OCI-LY3 (cell line): ENCODE results near the gene CAPG.
"Not testable (repeated sequence)": the region's sequence is repeated elsewhere in the genome, so short reads cannot be mapped to it uniquely, and the experiment has no call there.

ENCODE experiments used
- H2AFZ ChIP-seq: fragments of 200-600, 300-600 bp; shearing (Covaris generic); 2 replicates; pipeline ENCODE4 v1.6.0; 2014; ENCODE audit warnings: antibody characterized with exemption, low read depth, low read length
- H3K27ac ChIP-seq: fragments of 200-600, 300-600 bp; sonication (generic); 2 replicates; pipeline ENCODE4 v1.5.1; 2014; ENCODE audit warnings: mild to moderate bottlenecking, low read length, moderate library complexity, mixed read lengths
- H3K27me3 ChIP-seq: fragments of 200-600, 300-600 bp; sonication (generic); 2 replicates; pipeline ENCODE4 v1.6.1; 2014; ENCODE audit warnings: low read depth, low read length, mixed read lengths
- H3K36me3 ChIP-seq: fragments of 200-600, 300-600 bp; sonication (generic); replicated peaks from 2 replicates; pipeline ENCODE3; 2014; ENCODE audit warnings: low read depth, low read length, mixed read lengths
- H3K4me1 ChIP-seq: fragments of 300-600, 200-600 bp; sonication (generic); 2 replicates; pipeline ENCODE4 v1.6.1; 2014; ENCODE audit warnings: low read length, mixed read lengths
- H3K4me2 ChIP-seq: fragments of 200-600, 300-600 bp; sonication (generic); 2 replicates; pipeline ENCODE4 v1.6.1; 2014; ENCODE audit warnings: low read length, mixed read lengths
- H3K4me3 ChIP-seq: fragments of 300-600, 200-600 bp; sonication (generic); 2 replicates; pipeline ENCODE4 v1.5.1; 2014; ENCODE audit warnings: antibody characterized with exemption, mild to moderate bottlenecking, low read length, moderate library complexity
- H3K79me2 ChIP-seq: fragments of 300-600, 200-600 bp; shearing (Covaris generic); 2 replicates; pipeline ENCODE4 v1.6.1; 2014; ENCODE audit warnings: mild to moderate bottlenecking, low read length, mixed read lengths
- H3K9ac ChIP-seq: fragments of 300-600, 200-600 bp; shearing (Covaris generic); 2 replicates; pipeline ENCODE4 v1.6.0; 2014; ENCODE audit warnings: mild to moderate bottlenecking, low read length, moderate library complexity
- H3K9me3 ChIP-seq: fragments of 200-600, 300-600 bp; shearing (Covaris generic); 2 replicates; pipeline ENCODE4 v1.6.1; 2014; ENCODE audit warnings: low read length, mixed read lengths; ENCODE audit not compliant: insufficient read depth
- H4K20me1 ChIP-seq: fragments of 200-600, 300-600 bp; sonication (generic); 2 replicates; pipeline ENCODE4 v1.6.1; 2016; ENCODE audit warnings: low read length, mixed read lengths; ENCODE audit not compliant: insufficient read depth
- CTCF ChIP-seq: fragments of 200-600, 300-600 bp; sonication (generic); IDR thresholded peaks from 2 replicates; pipeline ENCODE4 v1.5.1; 2014; ENCODE audit warnings: antibody characterized with exemption, low read length, low read depth
- EZH2phosphoT487 ChIP-seq: fragments of 200-600 bp; shearing (Covaris generic); IDR thresholded peaks from 2 replicates; pipeline ENCODE4 v1.6.1; 2018; ENCODE audit warnings: antibody characterized with exemption, mixed run types, low read depth

Gene CAPG

DNA sequence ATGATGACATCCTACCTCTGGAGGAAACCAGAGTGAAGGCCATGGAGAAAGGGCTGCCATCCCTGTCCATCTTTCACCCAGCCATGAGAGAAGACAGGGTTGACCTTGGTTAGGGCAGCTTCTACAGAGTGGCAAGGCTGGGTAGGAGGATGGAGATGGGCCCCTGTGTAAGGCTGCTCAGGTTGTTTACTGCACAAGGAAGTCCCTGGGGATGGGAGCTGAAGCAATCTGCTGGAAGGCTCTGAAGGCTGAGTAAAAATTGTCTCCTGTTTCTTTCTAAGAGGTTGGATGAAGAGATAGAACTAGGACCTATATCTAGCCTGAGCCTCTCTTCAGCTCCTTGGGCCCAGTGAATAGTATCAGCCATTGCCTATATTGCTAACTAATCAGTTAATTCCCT, 41.2 kb downstream of the CAPG start:
- no peaks in the 10 kb centered on the region for H3K79me2 ChIP-seq
- H4K20me1 ChIP-seq, result no peaks in the 10 kb centered on the region
- H3K4me3 ChIP-seq, result no peak overlapping the region
- H2AFZ ChIP-seq, result no peak overlapping the region
- H3K9me3 ChIP-seq, result no peaks in the 10 kb centered on the region
- H3K4me1 ChIP-seq, result no peaks in the 10 kb centered on the region
- no peak overlapping the region for H3K27ac ChIP-seq
- no peak for TF ChIP-seq CTCF
- TF ChIP-seq EZH2phosphoT487, result no peak
- H3K27me3 ChIP-seq, result no peaks in the 10 kb centered on the region
- no peak overlapping the region for H3K9ac ChIP-seq
- no peak overlapping the region for H3K4me2 ChIP-seq
- H3K36me3 ChIP-seq, result no peaks in the 10 kb centered on the region

- TF ChIP-seq CTCF (no peak), EZH2phosphoT487 (no peak)
- H2AFZ ChIP-seq, result no peak overlapping the region
- H4K20me1 ChIP-seq, result no peaks in the 10 kb centered on the region
- no peaks in the 10 kb centered on the region for H3K27me3 ChIP-seq
- no peaks in the 10 kb centered on the region for H3K4me1 ChIP-seq
- H3K27ac ChIP-seq, result no peak overlapping the region
- H3K79me2 ChIP-seq, result no peaks in the 10 kb centered on the region
- H3K9ac ChIP-seq, result no peak overlapping the region
- no peak overlapping the region for H3K4me3 ChIP-seq
- peaks cover 7% of the 10 kb centered on the region for H3K36me3 ChIP-seq
- no peak overlapping the region for H3K4me2 ChIP-seq
- no peaks in the 10 kb centered on the region for H3K9me3 ChIP-seq
Observed at GRCh38 chr2:85367180-85367579, 43.0 kb downstream of the CAPG start.

GRCh38 chr2:85362653-85363387, 47.3 kb downstream of the CAPG start:
- H4K20me1 ChIP-seq, H3K27ac ChIP-seq, H3K9me3 ChIP-seq, H3K4me3 ChIP-seq, H3K4me1 ChIP-seq, H3K36me3 ChIP-seq, H2AFZ ChIP-seq, H3K79me2 ChIP-seq, H3K4me2 ChIP-seq, H3K27me3 ChIP-seq, H3K9ac ChIP-seq: not testable (repeated sequence)

- H3K36me3 ChIP-seq, result peaks cover 8% of the 10 kb centered on the region
- no peak overlapping the region for H3K9ac ChIP-seq
- H3K79me2 ChIP-seq, result peaks cover 25% of the 10 kb centered on the region
- no peaks in the 10 kb centered on the region for H3K27me3 ChIP-seq
- TF ChIP-seq CTCF (no peak), EZH2phosphoT487 (no peak)
- H4K20me1 ChIP-seq, result no peaks in the 10 kb centered on the region
- H3K4me3 ChIP-seq, result no peak overlapping the region
- no peak overlapping the region for H3K27ac ChIP-seq
- peaks cover 10% of the 10 kb centered on the region for H3K4me1 ChIP-seq
- H2AFZ ChIP-seq, result no peak overlapping the region
- no peaks in the 10 kb centered on the region for H3K9me3 ChIP-seq
- no peak overlapping the region for H3K4me2 ChIP-seq
Observed at GRCh38 chr2:85357736-85358135, 52.4 kb downstream of the CAPG start.
